Brain microvascular endothelial cell (primary cell): ENCODE measurements around the gene NOS3.

Source experiments
- DNase-seq: peaks from one replicate; pipeline ENCODE4 v3.0.0-alpha.2; 2020
- H3K27ac ChIP-seq: fragments of 250-450 bp; sonication (Bioruptor Pico); 2 replicates; pipeline ENCODE4 v1.5.1; 2020; ENCODE audit warnings: mild to moderate bottlenecking, moderate library complexity
- H3K27me3 ChIP-seq: fragments of 250-450 bp; sonication (Bioruptor Pico); replicated peaks from 2 replicates; pipeline ENCODE4 v1.5.1; 2020; ENCODE audit warnings: mild to moderate bottlenecking
- H3K36me3 ChIP-seq: fragments of 250-450 bp; sonication (Bioruptor Pico); replicated peaks from 2 replicates; pipeline ENCODE4 v1.5.1; 2020; ENCODE audit warnings: mild to moderate bottlenecking
- H3K4me3 ChIP-seq: 2 replicates; pipeline ENCODE4 v1.5.1; 2011; ENCODE audit warnings: low read depth, mild to moderate bottlenecking, control low read depth, low read length, moderate library complexity
- in situ Hi-C: cut with HindIII; loops from 2 replicates; pipeline ENCODE4 v1.10.0; 2017; ENCODE audit warnings: low sequenced_read_pairs, low pct_ligation_motif_present
- TF ChIP-seq, protein P1 (sequence below): IDR thresholded peaks from 2 replicates; pipeline ENCODE4 v1.5.1; 2011; ENCODE audit warnings: low read depth, mild to moderate bottlenecking, moderate library complexity, low read length, control low read depth, inconsistent platforms; ENCODE audit errors: missing control alignments

NOS3 gene

DNA sequence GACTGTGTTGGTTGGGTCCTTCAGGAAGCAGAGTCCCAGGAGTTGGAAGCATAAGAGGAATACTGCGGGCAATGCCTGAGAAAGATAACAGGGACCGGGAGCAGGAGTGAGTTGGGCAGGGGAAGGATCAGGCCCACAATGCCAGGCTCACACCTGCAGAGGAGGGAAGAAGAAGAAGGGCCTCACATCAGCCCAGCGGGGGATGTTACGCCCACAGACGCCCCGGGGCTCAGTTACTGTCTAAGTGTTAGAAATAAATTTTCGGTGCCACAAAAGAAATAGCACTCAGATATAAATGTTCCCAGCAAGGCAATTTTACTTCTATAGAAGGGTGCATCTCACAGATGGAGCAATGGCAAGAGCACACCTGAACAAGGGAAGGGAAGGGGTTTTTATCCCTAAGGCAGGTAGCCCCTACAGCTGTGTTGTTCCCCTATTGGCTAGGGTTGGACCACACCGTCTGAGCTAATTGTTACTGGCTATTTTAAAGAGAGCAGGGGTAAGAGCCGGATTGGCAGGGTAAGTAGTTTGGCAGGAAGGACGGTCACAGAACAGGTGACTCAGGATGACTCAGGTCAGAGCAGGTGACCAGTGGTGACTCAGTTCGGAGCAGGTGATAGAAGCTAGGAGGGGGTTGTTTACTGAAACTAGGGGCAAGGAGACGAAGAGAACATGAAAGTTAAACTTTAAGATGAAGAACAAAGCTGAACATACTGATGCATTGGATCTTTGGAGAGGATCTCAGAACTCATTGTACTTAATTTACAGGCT lies at the start of gene NOS3:
Gene NOS3 (plus strand): TSS at position 602 of the 771 bp plus-strand sequence. CDS start 2,787 bp downstream, outside the sequence.
- no peaks in the 10 kb centered on the region for H3K27me3 ChIP-seq
- H3K27ac ChIP-seq: no peak within 1 kb of the TSS
- TF ChIP-seq, protein P1, sequence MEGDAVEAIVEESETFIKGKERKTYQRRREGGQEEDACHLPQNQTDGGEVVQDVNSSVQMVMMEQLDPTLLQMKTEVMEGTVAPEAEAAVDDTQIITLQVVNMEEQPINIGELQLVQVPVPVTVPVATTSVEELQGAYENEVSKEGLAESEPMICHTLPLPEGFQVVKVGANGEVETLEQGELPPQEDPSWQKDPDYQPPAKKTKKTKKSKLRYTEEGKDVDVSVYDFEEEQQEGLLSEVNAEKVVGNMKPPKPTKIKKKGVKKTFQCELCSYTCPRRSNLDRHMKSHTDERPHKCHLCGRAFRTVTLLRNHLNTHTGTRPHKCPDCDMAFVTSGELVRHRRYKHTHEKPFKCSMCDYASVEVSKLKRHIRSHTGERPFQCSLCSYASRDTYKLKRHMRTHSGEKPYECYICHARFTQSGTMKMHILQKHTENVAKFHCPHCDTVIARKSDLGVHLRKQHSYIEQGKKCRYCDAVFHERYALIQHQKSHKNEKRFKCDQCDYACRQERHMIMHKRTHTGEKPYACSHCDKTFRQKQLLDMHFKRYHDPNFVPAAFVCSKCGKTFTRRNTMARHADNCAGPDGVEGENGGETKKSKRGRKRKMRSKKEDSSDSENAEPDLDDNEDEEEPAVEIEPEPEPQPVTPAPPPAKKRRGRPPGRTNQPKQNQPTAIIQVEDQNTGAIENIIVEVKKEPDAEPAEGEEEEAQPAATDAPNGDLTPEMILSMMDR: no peak
- H3K36me3 ChIP-seq: no peaks in the 10 kb centered on the region
- in situ Hi-C loops: no loop called here
- DNase-seq: no peak
- no peak within 1 kb of the TSS for H3K4me3 ChIP-seq

DNA sequence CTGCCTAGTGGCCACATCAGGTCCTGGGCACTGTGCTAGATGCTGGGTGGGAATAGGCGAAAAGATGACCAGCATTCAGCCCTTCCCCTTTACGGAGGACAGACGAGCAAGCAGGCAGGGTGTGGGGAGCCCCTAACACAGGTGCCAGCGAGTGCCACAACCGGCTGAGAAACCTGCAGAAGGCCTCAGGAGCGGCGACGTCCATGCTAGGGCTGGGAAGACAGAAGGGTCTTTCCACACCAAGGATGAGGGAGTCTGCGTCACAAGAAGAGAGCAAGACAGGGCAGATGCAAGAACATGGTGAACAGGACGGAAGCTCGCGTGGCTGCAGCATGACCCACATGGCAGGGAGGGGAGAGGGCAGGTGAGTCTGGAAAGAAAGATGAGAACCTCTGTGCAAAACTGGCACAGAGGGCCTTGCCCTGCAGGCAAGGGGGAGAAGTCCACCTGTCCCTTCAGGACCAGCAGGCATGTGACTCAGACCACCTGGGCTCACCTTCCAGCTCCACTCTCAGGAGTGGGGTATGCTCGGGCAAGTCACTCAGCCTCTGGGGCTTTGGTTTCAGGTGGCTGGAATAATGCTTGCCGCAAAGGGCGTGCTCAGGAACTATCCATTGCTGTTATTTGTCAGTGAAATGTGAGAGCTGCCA lies 49.3 kb upstream of the NOS3 start:
- in situ Hi-C loops: no loop called here
- TF ChIP-seq, protein P1: no peak
- H3K36me3 ChIP-seq: no peaks in the 10 kb centered on the region
- H3K4me3 ChIP-seq: no peak overlapping the region
- no peak for DNase-seq
- H3K27me3 ChIP-seq: no peaks in the 10 kb centered on the region
- no peak overlapping the region for H3K27ac ChIP-seq

DNA sequence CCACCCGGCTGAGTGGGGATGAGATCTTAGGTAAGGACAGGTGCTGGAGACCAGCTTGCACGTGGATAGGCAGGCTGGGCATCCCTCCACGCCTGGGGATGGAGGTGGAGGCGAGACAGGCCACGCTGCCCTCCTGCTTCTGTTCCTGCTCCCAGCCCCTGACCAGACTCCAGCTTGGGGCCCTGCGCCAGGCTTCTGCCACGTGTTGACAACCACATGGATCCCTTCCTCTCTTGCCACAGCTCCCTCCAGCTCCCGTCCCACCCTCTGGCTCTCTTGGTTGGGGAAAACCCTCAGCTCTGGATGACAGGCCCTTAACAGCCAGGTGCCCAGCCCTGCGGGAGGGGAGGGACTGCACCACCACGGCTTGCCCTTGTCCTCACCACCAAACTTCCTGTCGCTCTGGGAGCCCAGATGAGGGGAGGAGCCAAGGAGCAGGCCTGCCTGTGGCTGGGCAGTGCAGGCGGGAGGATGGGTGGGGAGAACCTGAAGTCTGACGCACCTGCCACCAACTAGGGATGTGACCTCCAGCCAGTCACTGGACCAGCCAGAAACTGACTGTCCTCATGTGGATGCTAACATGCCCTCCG lies 48.7 kb upstream of the NOS3 start:
- no peak for DNase-seq

DNA sequence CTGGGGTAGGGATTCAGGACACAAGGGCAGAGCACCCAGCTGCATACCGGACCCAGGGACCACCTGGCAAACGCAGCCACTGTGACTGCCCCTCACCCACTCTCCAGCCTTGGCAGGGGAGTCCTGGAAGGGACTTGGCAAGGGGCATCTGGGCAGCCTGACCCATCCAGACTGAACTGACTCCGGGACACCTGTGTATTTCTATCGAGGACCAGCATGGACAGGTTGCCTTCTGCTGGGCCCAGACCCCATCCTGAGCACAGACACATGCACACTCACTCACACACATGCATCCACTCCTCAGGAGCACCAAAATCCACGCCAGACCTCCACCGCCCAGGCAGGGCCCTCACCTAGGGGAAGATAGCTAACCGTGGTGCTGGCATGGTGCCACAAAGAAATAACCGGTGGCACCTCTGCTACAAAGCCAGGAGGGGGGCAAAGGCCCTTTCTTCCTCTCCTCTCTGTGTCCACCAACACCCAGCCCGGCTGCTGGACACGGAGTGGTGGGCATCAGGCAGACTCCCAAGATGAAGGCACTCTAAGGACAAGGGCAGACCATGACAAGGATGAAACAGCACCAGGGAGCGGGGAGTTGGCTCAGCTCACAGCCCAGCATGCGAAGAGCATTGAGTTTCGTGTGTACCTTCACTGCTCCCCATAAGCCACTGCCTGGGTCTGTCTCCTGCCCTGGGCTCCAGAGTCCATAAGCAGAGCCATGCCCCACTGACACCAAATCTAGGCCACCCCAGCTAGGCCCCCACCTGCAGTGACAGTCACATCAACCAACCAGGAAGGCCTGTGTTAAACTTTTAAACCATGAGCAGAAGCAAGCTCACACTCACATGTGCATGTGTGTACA lies 48.0 kb upstream of the NOS3 start:
- DNase-seq: no peak
- no peak overlapping the region for H3K4me3 ChIP-seq

More for the DNA sequence above, 48.7 kb upstream of the NOS3 start:
- no peaks in the 10 kb centered on the region for H3K36me3 ChIP-seq
- TF ChIP-seq, protein P1: no peak
- H3K4me3 ChIP-seq: no peak overlapping the region
- in situ Hi-C loops: no loop called here
- no peak overlapping the region for H3K27ac ChIP-seq
- no peaks in the 10 kb centered on the region for H3K27me3 ChIP-seq

DNA sequence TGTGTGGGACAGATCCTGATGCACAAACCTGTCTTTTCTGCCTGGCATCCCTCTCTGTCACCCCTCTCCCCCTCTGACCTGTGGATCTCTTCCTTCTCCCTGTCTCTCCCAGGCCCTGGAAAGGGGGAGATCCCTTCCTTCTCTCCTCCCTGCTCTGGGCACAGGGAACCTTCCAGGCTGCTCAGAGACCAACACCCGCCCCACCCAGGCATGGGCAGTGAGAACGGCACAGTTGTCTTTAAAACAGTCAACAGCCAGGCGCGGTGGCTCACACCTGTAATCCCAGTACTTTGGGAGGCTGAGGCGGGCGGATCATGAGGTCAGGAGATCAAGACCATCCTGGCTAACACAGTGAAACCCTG lies 47.4 kb upstream of the NOS3 start:
- DNase-seq: no peak
- in situ Hi-C loops: no loop called here
- TF ChIP-seq, protein P1: no peak
- Histone ChIP-seq H3K27ac (no peak overlapping the region), H3K27me3 (no peaks in the 10 kb centered on the region), H3K36me3 (no peaks in the 10 kb centered on the region), H3K4me3 (no peak overlapping the region)

More for the DNA sequence above, 48.0 kb upstream of the NOS3 start:
- H3K27ac ChIP-seq: no peak overlapping the region
- TF ChIP-seq, protein P1: no peak
- no peaks in the 10 kb centered on the region for H3K36me3 ChIP-seq
- in situ Hi-C loops: no loop called here
- H3K27me3 ChIP-seq: no peaks in the 10 kb centered on the region
